MM.1S (cell line): ENCODE results near the gene SYK.

Source experiments
- DNase-seq: peaks from one replicate; pipeline ENCODE4 v3.0.0-alpha.2; 2015
- H2AFZ ChIP-seq: fragments of 300-600 bp; sonication (generic); 2 replicates; pipeline ENCODE4 v1.6.0; 2016; ENCODE audit warnings: antibody characterized with exemption, low read length
- H3F3A ChIP-seq: fragments of 300-600 bp; sonication (generic); 2 replicates; pipeline ENCODE4 v1.6.1; 2016; ENCODE audit warnings: mild to moderate bottlenecking, antibody characterized with exemption, low read length, moderate library complexity, mixed read lengths; ENCODE audit not compliant: insufficient read depth
- H3K27ac ChIP-seq: fragments of 300-600 bp; sonication (generic); 2 replicates; pipeline ENCODE4 v1.5.1; 2016; ENCODE audit warnings: mild to moderate bottlenecking, low read length
- H3K27me3 ChIP-seq: fragments of 300-600 bp; sonication (generic); replicated peaks from 2 replicates; pipeline ENCODE4 v1.6.0; 2016; ENCODE audit warnings: low read length; ENCODE audit not compliant: insufficient read depth
- H3K36me3 ChIP-seq: fragments of 300-600 bp; sonication (generic); replicated peaks from 2 replicates; pipeline ENCODE4 v1.6.1; 2016; ENCODE audit warnings: mild to moderate bottlenecking, low read length, mixed read lengths; ENCODE audit not compliant: insufficient read depth
- H3K4me1 ChIP-seq: fragments of 300-600 bp; sonication (generic); 2 replicates; pipeline ENCODE4 v1.6.1; 2016; ENCODE audit warnings: low read length, mixed read lengths
- H3K4me2 ChIP-seq: fragments of 300-600 bp; sonication (generic); 2 replicates; pipeline ENCODE4 v1.6.0; 2016; ENCODE audit warnings: low read depth, low read length
- H3K4me3 ChIP-seq: fragments of 300-600 bp; sonication (generic); 2 replicates; pipeline ENCODE4 v1.5.1; 2016; ENCODE audit warnings: low read length, mixed read lengths
- H3K79me2 ChIP-seq: fragments of 300-600 bp; sonication (generic); 2 replicates; pipeline ENCODE4 v1.6.1; 2016; ENCODE audit warnings: mixed run types, low read length, mixed read lengths
- H3K9ac ChIP-seq: fragments of 300-600 bp; sonication (generic); 2 replicates; pipeline ENCODE4 v1.6.1; 2016; ENCODE audit warnings: low read length, mixed read lengths
- H3K9me2 ChIP-seq: fragments of 300-600 bp; sonication (generic); replicated peaks from 2 replicates; pipeline ENCODE4 v1.6.1; 2016; ENCODE audit warnings: mild to moderate bottlenecking, low read length, mixed read lengths; ENCODE audit not compliant: insufficient read depth
- H3K9me3 ChIP-seq: fragments of 300-600 bp; sonication (generic); replicated peaks from 2 replicates; pipeline ENCODE4 v1.6.1; 2016; ENCODE audit warnings: mild to moderate bottlenecking, low read length, mixed read lengths; ENCODE audit not compliant: insufficient read depth
- H4K20me1 ChIP-seq: fragments of 300-600 bp; sonication (generic); 2 replicates; pipeline ENCODE4 v1.6.1; 2016; ENCODE audit warnings: mild to moderate bottlenecking, low read length, moderate library complexity, mixed read lengths; ENCODE audit not compliant: insufficient read depth
- EZH2 ChIP-seq: fragments of 300-600 bp; sonication (generic); optimal IDR thresholded peaks from 2 replicates; pipeline ENCODE3; 2017; ENCODE audit warnings: low read depth, mild to moderate bottlenecking, antibody characterized with exemption, low read length, mixed read lengths
- EZH2phosphoT487 ChIP-seq: fragments of 300-600 bp; sonication (generic); IDR thresholded peaks from 2 replicates; pipeline ENCODE4 v1.6.1; 2018; ENCODE audit warnings: antibody characterized with exemption, low read length
- TF ChIP-seq, protein P1 (sequence below): fragments of 300-600 bp; sonication (generic); IDR thresholded peaks from 2 replicates; pipeline ENCODE4 v1.5.1; 2016; ENCODE audit warnings: antibody characterized with exemption, low read length, mixed read lengths

SYK gene

DNA sequence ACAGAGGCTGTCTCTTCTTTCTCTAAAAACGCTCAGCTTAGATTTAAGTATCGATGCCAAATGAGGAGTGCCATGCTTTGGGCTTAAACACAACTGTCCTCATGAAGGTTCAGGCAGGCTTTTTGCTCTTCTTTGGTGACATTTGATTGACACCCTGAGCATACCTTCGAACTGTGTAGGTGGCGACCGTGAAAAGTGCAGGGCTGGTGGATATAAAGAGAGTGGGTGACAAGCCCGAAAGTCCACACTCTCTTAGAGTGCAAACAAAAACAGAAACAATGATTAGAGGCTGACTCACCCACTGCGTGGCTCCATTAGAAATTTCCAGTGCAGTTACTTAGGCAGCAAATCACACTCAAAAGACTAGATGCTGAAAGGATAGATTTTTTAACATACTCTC, 141.7 kb downstream of the SYK start:
- Histone ChIP-seq H3K36me3 (no peaks in the 10 kb centered on the region), H3K9me2 (no peaks in the 10 kb centered on the region), H3K4me3 (peak overlapping the region; percentile 6; the same call in 1 of the 2 replicates), H3K27ac (peak overlapping the region; percentile 98), H3K9ac (peak overlapping the region; percentile 89), H2AFZ (0 out of 2 replicates have a peak overlapping the region, but pooled peaks have one; percentile 0), H3K4me2 (peak overlapping the region; percentile 46), H4K20me1 (no peaks in the 10 kb centered on the region), H3K79me2 (no peaks in the 10 kb centered on the region), H3K27me3 (no peaks in the 10 kb centered on the region), H3K4me1 (peaks cover 64% of the 10 kb centered on the region), H3K9me3 (no peaks in the 10 kb centered on the region), H3F3A (peaks cover 33% of the 10 kb centered on the region)
- peak; percentile 82 for DNase-seq
- no peak for TF ChIP-seq EZH2phosphoT487
- TF ChIP-seq EZH2: no peak
- TF ChIP-seq, protein P1, sequence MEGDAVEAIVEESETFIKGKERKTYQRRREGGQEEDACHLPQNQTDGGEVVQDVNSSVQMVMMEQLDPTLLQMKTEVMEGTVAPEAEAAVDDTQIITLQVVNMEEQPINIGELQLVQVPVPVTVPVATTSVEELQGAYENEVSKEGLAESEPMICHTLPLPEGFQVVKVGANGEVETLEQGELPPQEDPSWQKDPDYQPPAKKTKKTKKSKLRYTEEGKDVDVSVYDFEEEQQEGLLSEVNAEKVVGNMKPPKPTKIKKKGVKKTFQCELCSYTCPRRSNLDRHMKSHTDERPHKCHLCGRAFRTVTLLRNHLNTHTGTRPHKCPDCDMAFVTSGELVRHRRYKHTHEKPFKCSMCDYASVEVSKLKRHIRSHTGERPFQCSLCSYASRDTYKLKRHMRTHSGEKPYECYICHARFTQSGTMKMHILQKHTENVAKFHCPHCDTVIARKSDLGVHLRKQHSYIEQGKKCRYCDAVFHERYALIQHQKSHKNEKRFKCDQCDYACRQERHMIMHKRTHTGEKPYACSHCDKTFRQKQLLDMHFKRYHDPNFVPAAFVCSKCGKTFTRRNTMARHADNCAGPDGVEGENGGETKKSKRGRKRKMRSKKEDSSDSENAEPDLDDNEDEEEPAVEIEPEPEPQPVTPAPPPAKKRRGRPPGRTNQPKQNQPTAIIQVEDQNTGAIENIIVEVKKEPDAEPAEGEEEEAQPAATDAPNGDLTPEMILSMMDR: 0 out of 2 replicates have a peak, but pooled peaks have one; percentile 12

DNA sequence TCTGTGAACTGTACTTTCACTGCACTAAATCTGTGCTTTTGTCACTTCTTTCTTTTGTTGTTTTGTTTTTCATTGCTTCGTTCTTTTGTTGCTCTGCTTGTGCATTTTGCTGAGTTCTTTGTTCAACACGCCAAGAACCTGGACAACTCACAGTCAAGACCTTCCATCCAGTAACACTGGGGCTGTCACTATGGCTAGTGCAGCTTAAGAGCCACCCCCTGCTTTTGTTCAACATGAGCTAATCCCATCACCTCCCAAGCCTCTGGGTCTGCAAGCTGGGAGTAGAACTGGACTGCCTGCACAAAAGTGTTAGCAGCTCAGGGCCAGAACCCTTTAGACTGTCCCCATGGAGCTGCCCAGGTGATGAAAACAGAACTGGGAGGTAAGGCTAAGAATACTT, 143.7 kb downstream of the SYK start:
- no peaks in the 10 kb centered on the region for H3K36me3 ChIP-seq
- no peaks in the 10 kb centered on the region for H3K9me3 ChIP-seq
- H2AFZ ChIP-seq: no peak overlapping the region; the same call in 1 of the 2 replicates
- H3K27ac ChIP-seq: no peak overlapping the region
- H3K4me3 ChIP-seq: no peak overlapping the region
- H3K4me2 ChIP-seq: no peak overlapping the region
- H3F3A ChIP-seq: peaks cover 33% of the 10 kb centered on the region
- no peaks in the 10 kb centered on the region for H3K9me2 ChIP-seq
- no peaks in the 10 kb centered on the region for H4K20me1 ChIP-seq
- H3K9ac ChIP-seq: no peak overlapping the region
- H3K79me2 ChIP-seq: no peaks in the 10 kb centered on the region
- no peak for DNase-seq
- no peaks in the 10 kb centered on the region for H3K27me3 ChIP-seq
- no peak for TF ChIP-seq EZH2
- TF ChIP-seq, protein P1: no peak
- TF ChIP-seq EZH2phosphoT487: no peak
- peaks cover 65% of the 10 kb centered on the region for H3K4me1 ChIP-seq

DNA sequence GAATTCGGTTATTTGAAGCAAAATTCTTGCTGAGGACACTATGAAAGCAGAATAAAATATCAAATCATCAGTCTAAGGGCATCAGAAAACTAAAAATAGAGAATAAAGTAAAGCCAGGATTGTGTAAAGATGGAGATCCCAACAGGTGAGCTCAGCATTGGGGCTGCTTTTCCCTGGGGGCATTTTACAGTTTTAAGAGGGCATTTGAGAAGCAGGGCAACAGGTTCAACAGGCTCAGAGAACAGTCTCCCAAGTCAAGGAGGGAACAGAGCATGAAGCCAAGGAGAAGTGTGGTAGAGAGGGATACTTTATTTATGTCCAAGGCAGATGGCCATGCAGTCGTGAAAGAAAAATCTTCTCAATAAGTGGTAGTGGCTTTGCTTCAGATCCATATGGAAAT, 145.4 kb downstream of the SYK start:
- no peak overlapping the region for H3K4me2 ChIP-seq
- no peaks in the 10 kb centered on the region for H3K36me3 ChIP-seq
- no peak overlapping the region for H3K27ac ChIP-seq
- H3K4me3 ChIP-seq: no peak overlapping the region
- TF ChIP-seq, protein P1: no peak
- TF ChIP-seq EZH2phosphoT487: no peak
- no peak for TF ChIP-seq EZH2
- H3K27me3 ChIP-seq: no peaks in the 10 kb centered on the region
- H4K20me1 ChIP-seq: no peaks in the 10 kb centered on the region
- H2AFZ ChIP-seq: no peak overlapping the region
- no peaks in the 10 kb centered on the region for H3K79me2 ChIP-seq
- H3F3A ChIP-seq: peaks cover 23% of the 10 kb centered on the region
- H3K9me2 ChIP-seq: no peaks in the 10 kb centered on the region
- H3K9me3 ChIP-seq: no peaks in the 10 kb centered on the region
- no peak overlapping the region for H3K9ac ChIP-seq
- H3K4me1 ChIP-seq: peaks cover 49% of the 10 kb centered on the region
- DNase-seq: no peak
